GM12874 (cell line): ENCODE data around the gene PRKG1.

Source experiments
- CTCF ChIP-seq: IDR thresholded peaks from 2 replicates; pipeline ENCODE4 v1.5.1; 2011; ENCODE audit warnings: low read depth, mild to moderate bottlenecking, control low read depth, low read length, moderate library complexity; ENCODE audit not compliant: insufficient read depth

PRKG1 gene

GRCh38 chr10:51075873-51076229 lies 1.6 kb downstream of the PRKG1 start:
- TF ChIP-seq CTCF, result no peak

- no peak for TF ChIP-seq CTCF
These were observed 2.1 kb downstream of the PRKG1 start for GRCh38 chr10:51076299-51076841.

- no peak for TF ChIP-seq CTCF
These were observed 2.8 kb downstream of the PRKG1 start for GRCh38 chr10:51077074-51077473.

GRCh38 chr10:51077507-51077906 lies 3.2 kb downstream of the PRKG1 start:
- no peak for TF ChIP-seq CTCF

GRCh38 chr10:51079331-51079730 lies 5.0 kb downstream of the PRKG1 start:
- no peak for TF ChIP-seq CTCF

- TF ChIP-seq CTCF, result no peak
These were observed 5.5 kb downstream of the PRKG1 start for GRCh38 chr10:51079766-51080165.

- no peak for TF ChIP-seq CTCF
These were observed 6.2 kb downstream of the PRKG1 start for GRCh38 chr10:51080311-51081006.

GRCh38 chr10:51082857-51083256 lies 8.6 kb downstream of the PRKG1 start:
- TF ChIP-seq CTCF, result no peak
